K562 (cell line): ENCODE measurements around the gene MYBPHL. TPM values are rescaled to one million over a fixed set of nuclear protein-coding genes. Genes with fewer than 3 reads are reported as not detected.
A peak's percentile ranks its signal among the peaks of the same experiment; 100 is the strongest.

Source experiments
- ATAC-seq: fragments of 200-7000 bp; cut with Tn5 transposase; 3 replicates; pipeline ENCODE4 v1.9.1; 2020; ENCODE audit warnings: moderate library complexity
- BruUV-seq: library from RNA; stranded (reverse); fragments of 400-500 nt; replicated peaks from 2 replicates; lab custom pipeline; 2021; lab: Mats Ljungman, UMichigan
- CTCF ChIA-PET: fragments of 300-600 bp; formaldehyde crosslinking; extraction: SDS; loops from one replicate; lab custom pipeline; 2021; ENCODE audit warnings: low intra/inter-chr PET ratio; lab: Yijun Ruan, JAX
- POLR2A ChIA-PET: fragments of 300-600, 350-650 bp; sonication (Branson Sonifier 250); formaldehyde crosslinking; extraction: SDS; loops from one replicate; lab custom pipeline; 2021; ENCODE audit warnings: antibody characterized with exemption, inconsistent platforms; lab: Yijun Ruan, JAX
- DNase-seq, 4 experiments: peaks; one replicate each; pipeline versions ENCODE4 v3.0.0 to v3.0.0-alpha.2; 2011 to 2018; ENCODE audit warnings: low spot score in 3 of 4, mixed read lengths in 3 of 4; ENCODE audit errors: extremely low read depth in 1 of 4
- FAIRE-seq: peaks from 2 replicates; lab custom pipeline; 2011; peaks lifted over from hg19 to GRCh38; lab: Jason Lieb, UNC
- H2AFZ ChIP-seq: 2 replicates; pipeline ENCODE4 v1.6.0; 2011; ENCODE audit warnings: low read depth, low read length, control low read depth, inconsistent platforms
- H3K27ac ChIP-seq: fragments of 200-600 bp; 3 replicates; pipeline ENCODE4 v1.8.0; 2011; ENCODE audit warnings: low read depth, mild to moderate bottlenecking, control low read depth, inconsistent platforms, low read length, moderate library complexity, mixed read lengths; ENCODE audit errors: extremely low read depth
- H3K27me3 ChIP-seq, 2 experiments: fragments of 300-600 bp in 1 of 2; 2 replicates in 1 of 2; 3 replicates in 1 of 2; pipeline versions ENCODE4 v1.6.0 to v1.8.0; 2011; ENCODE audit warnings: inconsistent platforms in 2 of 2, low read length in 2 of 2, mild to moderate bottlenecking in 1 of 2, mixed read lengths in 1 of 2, moderate library complexity in 1 of 2; ENCODE audit not compliant: control insufficient read depth in 2 of 2, insufficient read depth in 2 of 2
- H3K36me3 ChIP-seq: fragments of 300-600 bp; 3 replicates; pipeline ENCODE4 v1.8.0; 2011; ENCODE audit warnings: mild to moderate bottlenecking, low read length, inconsistent platforms; ENCODE audit not compliant: control insufficient read depth, insufficient read depth
- H3K4me1 ChIP-seq, 2 experiments: fragments of 200-600 bp in 1 of 2; replicated peaks in 1 of 2; 2 replicates in 1 of 2; 3 replicates in 1 of 2; pipeline versions ENCODE4 v1.5.1 to v1.8.0; 2011; ENCODE audit warnings: inconsistent platforms in 2 of 2, low read length in 2 of 2, mild to moderate bottlenecking in 1 of 2, mixed read lengths in 1 of 2, moderate library complexity in 1 of 2; ENCODE audit not compliant: control insufficient read depth in 2 of 2, insufficient read depth in 2 of 2
- H3K4me2 ChIP-seq: 2 replicates; pipeline ENCODE4 v1.6.1; 2011; ENCODE audit warnings: low read length, control low read depth, inconsistent platforms, mixed read lengths; ENCODE audit not compliant: insufficient read depth
- H3K4me3 ChIP-seq: fragments of 200-600 bp; sonication (generic), shearing (Covaris generic); 2 replicates; pipeline ENCODE4 v1.5.1; 2016; ENCODE audit warnings: control low read depth, inconsistent platforms
- H3K79me2 ChIP-seq: fragments of 200-600 bp; 3 replicates; pipeline ENCODE4 v1.8.0; 2011; ENCODE audit warnings: low read length, inconsistent platforms; ENCODE audit not compliant: control insufficient read depth, insufficient read depth
- H3K9ac ChIP-seq, 2 experiments: 2 replicates each; pipeline versions ENCODE4 v1.6.0 to v1.6.1; 2011; ENCODE audit warnings: low read depth in 2 of 2, low read length in 2 of 2, control low read depth in 1 of 2, inconsistent platforms in 1 of 2, mild to moderate bottlenecking in 1 of 2, mixed read lengths in 1 of 2; ENCODE audit not compliant: insufficient read depth in 1 of 2
- H3K9me1 ChIP-seq: one replicate; pipeline ENCODE4 v1.6.0; 2011; ENCODE audit warnings: inconsistent platforms, mild to moderate bottlenecking, low read length, moderate library complexity; ENCODE audit not compliant: control insufficient read depth, insufficient read depth
- H3K9me3 ChIP-seq: replicated peaks from 2 replicates; pipeline ENCODE4 v1.5.1; 2011; ENCODE audit warnings: low read depth, low read length, inconsistent platforms; ENCODE audit not compliant: control insufficient read depth, insufficient read depth
- H4K20me1 ChIP-seq: replicated peaks from 2 replicates; pipeline ENCODE4 v1.6.1; 2011; ENCODE audit warnings: low read length, inconsistent platforms, mixed read lengths; ENCODE audit not compliant: control insufficient read depth, insufficient read depth
- U2AF1 ChIP-seq: fragments of 200-400 bp; formaldehyde crosslinking; optimal IDR thresholded peaks from 2 replicates; pipeline ENCODE3; 2017; ENCODE audit warnings: mild to moderate bottlenecking, low read depth, low read length, moderate library complexity
- ZNF121 ChIP-seq: sonication (generic); formaldehyde crosslinking; conservative IDR thresholded peaks from 2 replicates; pipeline ENCODE4 v1.8.0; 2022; ENCODE audit warnings: missing genetic modification reagents
- ZNF282 ChIP-seq: sonication (generic); formaldehyde crosslinking; IDR thresholded peaks from 2 replicates; pipeline ENCODE4 v1.8.1; 2023; ENCODE audit warnings: missing genetic modification reagents
- WGBS: fragments of 100-300 bp; shearing (Covaris generic); methylation state at CpG from one replicate; pipeline ENCODE4 v1.1.6; 2016; ENCODE audit warnings: low coverage, mixed read lengths; ENCODE audit not compliant: insufficient coverage; ENCODE audit errors: missing lambda C conversion rate; 5-methylcytosine and 5-hydroxymethylcytosine counted together
- in situ Hi-C: fragments of 300-500 bp; cut with MboI; formaldehyde crosslinking; loops from 4 replicates; pipeline ENCODE4 v1.15.0; 2018; ENCODE audit warnings: inconsistent platforms, mixed read lengths
- intact Hi-C: fragments of 100-400 bp; cut with micrococcal nuclease; formaldehyde crosslinking; loops from 2 replicates; pipeline ENCODE4 v1.14.2; 2022
- polyA plus RNA-seq, 8 experiments: library from polyadenylated mRNA; depleted of rRNA in 4 of 8; stranded (reverse) in 5 of 8; unstranded in 3 of 8; fragments of >200 nt; fragmentation: Nextera tagmentation in 2 of 8; fragmentation: Illumina TruSeq in 1 of 8; extraction: Ambion mirVana in 2 of 8; extraction: Trizol in 1 of 8; gene quantifications; 2 replicates each; pipeline versions ENCODE4 v1.2.1 to v1.2.3, GENCODE V29; 2011 to 2014; ENCODE audit warnings: inconsistent platforms in 1 of 8, missing spikeins in 1 of 8
- total RNA-seq, 7 experiments: library from RNA; depleted of rRNA in 6 of 7; stranded (reverse); fragments of >200 nt in 6 of 7; fragmentation: Illumina TruSeq in 2 of 7; extraction: Trizol in 2 of 7; gene quantifications; 2 replicates each; pipeline versions ENCODE4 v1.2.1 to v1.2.3, GENCODE V29; 2011 to 2021; ENCODE audit warnings: low replicate concordance in 1 of 7

Gene MYBPHL
- total and polyA plus RNA-seq, 9 of the 15 experiments (the other 6 are each of a cell fraction or from before 2014, with no cell fraction given): 0.20 to 1.9 (median 0.33) TPM

DNA sequence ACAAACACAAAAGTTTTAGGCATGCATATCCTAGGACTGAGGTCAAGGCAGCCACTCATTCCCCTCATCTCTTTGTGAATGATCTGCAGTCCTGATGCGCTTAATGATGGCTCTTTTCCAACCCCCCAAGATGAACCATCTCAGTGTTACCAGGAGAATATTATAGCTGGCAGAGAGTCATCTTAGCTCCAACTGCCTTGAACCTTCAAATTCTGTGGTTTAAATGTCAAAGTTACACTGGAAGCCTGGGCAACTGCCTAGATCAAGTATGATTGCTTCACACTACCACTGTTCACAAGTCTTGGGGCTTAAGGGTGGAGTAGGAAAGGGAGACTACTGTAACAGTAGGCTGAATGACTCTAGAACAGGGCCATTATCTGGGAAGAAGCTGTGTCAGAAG lies 8.0 kb upstream of the MYBPHL start:
- H3K27me3 ChIP-seq: no peaks in the 10 kb centered on the region
- H3K4me3 ChIP-seq: no peak overlapping the region
- no peak overlapping the region for H2AFZ ChIP-seq
- H4K20me1 ChIP-seq: no peaks in the 10 kb centered on the region
- no peak overlapping the region for H3K27ac ChIP-seq
- intact Hi-C loops (no loop called here), in situ Hi-C loops (no loop called here)
- no TSS peak for BruUV-seq
- POLR2A ChIA-PET: interaction anchor here (1.3 to 6.0 kb wide), 2 partner anchors 8 to 56 kb away, joined by 4 to 62 read pairs; partner anchors contain the start of gene MYBPHL
- ATAC-seq (no peak), DNase-seq (no peak), FAIRE-seq (no peak)
- peaks cover 86% of the 10 kb centered on the region for H3K36me3 ChIP-seq
- no peaks in the 10 kb centered on the region for H3K79me2 ChIP-seq
- H3K9ac ChIP-seq: no peak overlapping the region
- H3K9me1 ChIP-seq: no peaks in the 10 kb centered on the region
- H3K4me1 ChIP-seq: peaks cover 0 to 3% of the 10 kb centered on the region in 2 experiments; a peak in 1 of 5 replicates
- H3K9me3 ChIP-seq: no peaks in the 10 kb centered on the region
- CTCF ChIA-PET: no interaction called here
- 100% methylated on average over 1 of the region's 1 CpG for WGBS
- H3K4me2 ChIP-seq: no peak overlapping the region
- TF ChIP-seq ZNF121 (no peak), U2AF1 (no peak)

GRCh38 chr1:109312978-109313775 lies 6.4 kb upstream of the MYBPHL start:
- BruUV-seq: TSS peak; percentile 23

More at GRCh38 chr1:109312978-109313775, 6.4 kb upstream of the MYBPHL start:
- Histone ChIP-seq H3K27ac (no peak overlapping the region), H3K79me2 (no peaks in the 10 kb centered on the region), H3K9me3 (no peaks in the 10 kb centered on the region), H3K9ac (no peak overlapping the region), H2AFZ (no peak overlapping the region), H3K4me1 (peaks cover 3 to 11% of the 10 kb centered on the region in 2 experiments), H3K27me3 (no peaks in the 10 kb centered on the region), H3K4me2 (no peak overlapping the region), H4K20me1 (peaks cover 2% of the 10 kb centered on the region; the same call in 1 of the 2 replicates), H3K9me1 (no peaks in the 10 kb centered on the region), H3K36me3 (peaks cover 74% of the 10 kb centered on the region), H3K4me3 (no peak overlapping the region)
- ATAC-seq: no peak
- WGBS: 85% methylated on average over 12 of the region's 12 CpGs
- no peak for TF ChIP-seq ZNF282 (CRISPR knock-in tag)
- CTCF ChIA-PET: interaction anchor here (0.7 kb wide), 1 partner anchor 196 kb away, joined by 6 read pairs; the partner anchor contains the start of gene AMIGO1
- no peak for DNase-seq
- no peak for FAIRE-seq
- in situ Hi-C loops (no loop called here), intact Hi-C loops (no loop called here)
- POLR2A ChIA-PET: no interaction called here
